HG03558 (cell line): Measurements from ENCODE around the gene STK11.

Source experiments
- ATAC-seq: cut with Tn5 transposase; IDR thresholded peaks from one replicate; pipeline ENCODE4 v1.9.1; 2021; ENCODE audit warnings: moderate number of reproducible peaks; ENCODE audit not compliant: unreplicated experiment; ENCODE audit errors: extremely low read depth

STK11 gene

GRCh38 chr19:1269065-1269477, 63.5 kb downstream of the STK11 start, which contains the start of gene CIRBP:
Gene CIRBP (plus strand): TSS chr19:1269332. CDS start chr19:1270934, 1,602 bp downstream.
- ATAC-seq = no peak

GRCh38 chr19:1269478-1270212, 64.1 kb downstream of the STK11 start:
- no peak for ATAC-seq

DNA sequence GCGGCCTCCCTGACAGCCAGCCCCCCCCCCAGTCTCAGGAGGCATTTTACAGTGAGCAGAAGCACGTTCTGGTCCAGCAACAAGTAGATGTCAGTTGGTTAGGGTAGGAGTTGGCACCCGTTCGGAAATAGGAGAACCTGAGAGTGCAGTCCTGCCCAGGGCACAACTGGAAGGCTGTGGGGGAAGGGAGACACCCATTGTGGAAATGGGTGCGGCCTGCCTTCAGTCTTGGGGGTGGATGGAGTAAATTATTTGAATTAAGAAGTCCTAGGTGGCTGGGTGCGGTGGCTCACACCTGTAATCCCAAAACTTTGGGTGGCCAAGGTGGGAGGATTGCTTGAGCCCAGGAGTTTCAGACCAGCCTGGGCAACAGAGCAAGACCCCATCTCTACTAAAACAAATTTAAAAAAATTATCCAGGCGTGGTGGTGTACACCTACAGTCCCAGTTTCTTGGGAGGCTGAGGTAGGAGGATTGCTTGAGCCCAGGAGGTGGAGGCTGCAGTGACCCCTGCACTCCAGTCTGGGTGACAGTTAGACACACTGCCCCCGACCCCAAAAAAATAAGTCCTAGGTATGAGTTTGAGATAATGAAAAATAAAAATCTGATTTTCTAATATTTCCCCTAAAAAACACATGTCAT, 64.8 kb downstream of the STK11 start:
- ATAC-seq = no peak

DNA sequence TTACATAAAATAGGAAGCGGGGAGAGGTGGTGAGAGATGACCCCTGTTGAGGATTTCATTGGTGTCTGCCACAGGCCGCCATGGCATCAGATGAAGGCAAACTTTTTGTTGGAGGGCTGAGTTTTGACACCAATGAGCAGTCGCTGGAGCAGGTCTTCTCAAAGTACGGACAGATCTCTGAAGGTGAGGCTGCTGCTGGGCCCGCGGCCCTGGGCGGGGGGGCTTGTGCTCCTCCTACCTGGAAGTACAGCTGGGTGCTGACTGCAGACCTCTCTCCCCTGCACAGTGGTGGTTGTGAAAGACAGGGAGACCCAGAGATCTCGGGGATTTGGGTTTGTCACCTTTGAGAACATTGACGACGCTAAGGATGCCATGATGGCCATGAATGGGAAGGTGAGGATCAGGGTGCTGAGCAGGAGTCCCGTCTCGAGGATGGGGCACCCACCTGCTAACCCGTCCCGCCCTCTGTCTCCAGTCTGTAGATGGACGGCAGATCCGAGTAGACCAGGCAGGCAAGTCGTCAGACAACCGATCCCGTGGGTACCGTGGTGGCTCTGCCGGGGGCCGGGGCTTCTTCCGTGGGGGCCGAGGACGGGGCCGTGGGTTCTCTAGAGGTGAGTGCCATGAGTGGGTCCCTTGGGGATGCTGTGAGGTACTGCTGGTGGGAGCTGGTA, 65.4 kb downstream of the STK11 start:
- no peak for ATAC-seq

- no peak for ATAC-seq
Measured at GRCh38 chr19:1271528-1272422, 66.2 kb downstream of the STK11 start.

- ATAC-seq = no peak
Measured at GRCh38 chr19:1272423-1273262, 67.1 kb downstream of the STK11 start.

GRCh38 chr19:1273263-1274041, 67.9 kb downstream of the STK11 start:
- ATAC-seq = no peak

DNA sequence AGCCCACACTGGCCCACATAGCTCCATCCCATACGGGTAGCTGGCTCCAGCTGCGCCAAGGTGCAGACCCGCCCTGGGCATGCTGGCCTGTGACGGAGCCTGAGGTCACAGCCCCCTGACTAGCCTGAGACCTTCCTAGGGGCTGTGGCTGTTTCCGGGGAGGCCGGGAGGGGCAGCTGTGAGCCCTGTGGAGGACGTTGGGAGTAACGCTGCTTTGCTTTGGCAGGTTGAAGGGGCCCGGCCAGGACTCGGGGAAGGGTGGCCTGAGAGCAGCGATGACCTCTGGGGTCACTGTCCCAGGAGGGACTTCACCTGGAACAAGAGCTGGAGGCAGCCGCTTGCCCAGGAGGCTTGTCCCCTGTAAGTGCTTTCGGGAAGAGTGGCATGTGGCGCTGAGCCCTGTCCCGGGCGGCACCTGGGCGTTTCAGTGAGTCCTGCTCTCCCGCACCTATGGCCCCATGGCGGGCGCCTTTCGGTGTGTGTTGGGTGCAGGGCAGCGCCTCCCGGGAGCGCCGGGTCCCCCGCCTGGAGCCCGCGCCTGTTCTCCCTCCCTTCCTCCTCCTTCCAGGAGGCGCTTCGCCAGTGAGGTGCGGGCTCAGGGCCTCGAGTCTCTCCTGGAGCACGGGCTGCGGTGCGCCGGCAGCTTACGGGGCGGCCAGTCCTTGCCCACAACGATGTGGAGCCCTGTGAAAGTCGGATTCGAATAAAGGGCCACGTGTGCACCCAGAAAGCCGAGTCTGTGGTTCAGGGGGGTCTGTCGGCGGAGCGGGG, 68.7 kb downstream of the STK11 start:
- no peak for ATAC-seq

DNA sequence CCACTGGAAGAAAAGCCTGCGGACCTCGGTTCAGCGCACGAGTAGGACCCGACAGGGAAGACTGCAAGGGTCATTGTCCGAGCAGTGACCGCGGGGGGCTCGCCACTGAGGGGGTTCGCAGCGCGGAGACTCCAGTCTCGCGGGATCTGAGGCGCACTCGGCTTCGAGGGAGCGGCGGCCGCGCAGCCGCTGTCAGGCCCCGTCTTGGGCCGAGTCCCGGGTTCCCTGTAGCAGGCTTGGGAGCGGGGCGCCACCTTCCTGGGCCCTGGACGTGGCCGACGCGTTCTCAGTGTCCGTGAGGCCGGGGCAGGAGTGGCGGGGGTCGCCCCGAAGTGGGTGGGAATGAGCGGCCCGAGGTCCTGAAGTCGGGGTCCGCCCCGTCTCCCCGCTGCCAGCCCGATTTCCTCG, 69.3 kb downstream of the STK11 start:
- ATAC-seq = no peak

- peak; percentile 57 for ATAC-seq
Measured at GRCh38 chr19:1275260-1275975, 69.8 kb downstream of the STK11 start, which contains the start of gene FAM174C. Gene FAM174C (plus strand): TSS chr19:1275530. CDS start chr19:1275550, 20 bp downstream.

- ATAC-seq = no peak
Measured at GRCh38 chr19:1275976-1276627, 70.5 kb downstream of the STK11 start.

DNA sequence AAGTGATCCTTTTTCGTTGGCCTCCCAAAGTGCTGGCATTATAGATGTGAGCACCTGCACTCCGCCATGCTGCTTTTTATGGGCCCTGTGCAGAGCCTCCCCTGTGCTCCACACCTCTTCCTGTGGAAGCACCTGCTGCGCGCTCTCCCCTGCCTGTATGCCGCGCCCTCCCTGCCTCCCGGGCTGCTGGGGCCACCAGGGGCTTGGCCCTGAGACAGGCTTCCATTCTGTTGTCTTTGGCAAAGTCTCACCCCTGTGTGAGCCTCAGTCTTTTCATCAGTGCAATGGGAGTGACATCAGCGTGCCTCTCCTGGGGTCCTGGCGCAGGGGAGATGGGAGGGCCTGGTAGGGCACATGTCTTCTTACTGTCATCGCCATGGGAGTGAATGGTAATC, 71.0 kb downstream of the STK11 start:
- no peak for ATAC-seq

DNA sequence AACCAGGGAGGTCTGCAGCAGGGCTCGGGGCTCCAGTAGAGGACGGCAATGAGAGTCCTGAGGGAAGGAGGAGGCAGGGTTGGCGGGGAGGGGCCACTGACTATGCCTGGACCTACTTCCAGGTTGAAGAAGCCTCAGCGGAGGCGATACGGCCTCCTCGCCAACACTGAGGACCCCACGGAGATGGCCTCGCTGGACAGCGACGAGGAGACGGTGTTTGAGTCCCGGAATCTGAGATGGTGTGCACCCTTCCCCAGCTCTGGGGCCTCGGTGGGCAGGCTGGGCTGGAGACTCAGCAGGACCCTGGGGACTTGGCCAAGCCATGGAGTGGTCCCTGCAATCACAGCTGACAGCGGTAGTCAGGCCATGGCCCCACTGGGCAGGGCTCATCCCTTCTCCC, 71.5 kb downstream of the STK11 start:
- no peak for ATAC-seq
